ENCODE measurements around the gene OR6Q1.

- no peak for TF ChIP-seq SPI1 (IDR thresholded peaks at IDR 0.05; ENCODE audit: low read depth, low read length)
- no peak for TF ChIP-seq POLR2AphosphoS5 (IDR thresholded peaks at IDR 0.05; ENCODE audit: low read depth, low read length)
- TF ChIP-seq POLR2A (IDR thresholded peaks at IDR 0.05; ENCODE audit: low read depth, low read length), result no peak
- no peak for TF ChIP-seq TAF1 (IDR thresholded peaks at IDR 0.05; ENCODE audit: low read depth, low read length)
These were observed 3.7 kb downstream of the OR6Q1 start for GRCh38 chr11:58034471-58034870.
